ENCODE results near the gene RRP1B. TPM values are rescaled to one million over a fixed set of nuclear protein-coding genes. Genes with fewer than 3 reads are reported as not detected.

The RRP1B gene
- total and polyA plus RNA-seq, 8 donors = 4.0 to 23.6 (median 10.3) TPM

GRCh38 chr21:43723648-43724047 is 64.3 kb downstream of the RRP1B start:
- Histone ChIP-seq H3K36me3 (peaks cover 9 to 13% (median 11%) of the 10 kb centered on the region in 4 donors), H3K4me3 (no peak overlapping the region), H3K27me3 (no peaks in the 10 kb centered on the region), H3K27ac (peak overlapping the region in 1 of 5 donors; percentile 24), H3K9me3 (no peaks in the 10 kb centered on the region), H3K4me1 (peaks cover 52 to 83% (median 72%) of the 10 kb centered on the region in 4 donors)
- intact Hi-C loops (cut with DNase I; ENCODE audit: low total_unique reads) = no loop called here
- TF ChIP-seq CTCF (IDR thresholded peaks at IDR 0.05) (no peak), EP300 (IDR thresholded peaks at IDR 0.05) (no peak), POLR2AphosphoS5 (IDR thresholded peaks at IDR 0.05) (no peak), POLR2A (IDR thresholded peaks at IDR 0.05) (no peak)
- DNase-seq = no peak
- WGBS, 5 donors = 62 to 91% (median 79%) methylated on average over 6 to 12 of the region's 12 CpGs

GRCh38 chr21:43726686-43727518 is 67.5 kb downstream of the RRP1B start:
- H3K27me3 ChIP-seq = no peaks in the 10 kb centered on the region
- H3K4me3 ChIP-seq = peak overlapping the region in 2 of 4 donors; percentile 43 to 50
- TF ChIP-seq POLR2A (IDR thresholded peaks at IDR 0.05) (peak in 1 of 4 donors; percentile 42), POLR2AphosphoS5 (IDR thresholded peaks at IDR 0.05) (no peak), CTCF (IDR thresholded peaks at IDR 0.05) (no peak)
- DNase-seq = no peak
- H3K9me3 ChIP-seq = no peaks in the 10 kb centered on the region
- intact Hi-C loops (cut with DNase I; ENCODE audit: low total_unique reads) = no loop called here
- peaks cover 9 to 13% (median 11%) of the 10 kb centered on the region in 4 donors for H3K36me3 ChIP-seq
- 35 to 55% (median 44%) methylated on average over 17 to 21 of the region's 21 CpGs for WGBS, 5 donors
- H3K4me1 ChIP-seq = peaks cover 47 to 90% (median 69%) of the 10 kb centered on the region in 4 donors
- peak overlapping the region; percentile 63 to 90 (median 87) for H3K27ac ChIP-seq

- peaks cover 9 to 13% (median 11%) of the 10 kb centered on the region in 4 donors for H3K36me3 ChIP-seq
- peak overlapping the region; percentile 63 to 90 (median 87) for H3K27ac ChIP-seq
- peak; percentile 42 to 70 for DNase-seq
- intact Hi-C loops (cut with DNase I; ENCODE audit: low total_unique reads) = no loop called here
- no peaks in the 10 kb centered on the region for H3K9me3 ChIP-seq
- H3K4me3 ChIP-seq = peak overlapping the region; percentile 43 to 50 (median 46)
- H3K4me1 ChIP-seq = peaks cover 47 to 91% (median 69%) of the 10 kb centered on the region in 4 donors
- WGBS, 5 donors = 30 to 50% (median 38%) methylated on average over 5 to 10 of the region's 10 CpGs
- H3K27me3 ChIP-seq = no peaks in the 10 kb centered on the region
- TF ChIP-seq CTCF (IDR thresholded peaks at IDR 0.05) = no peak
- no peak for TF ChIP-seq EP300 (IDR thresholded peaks at IDR 0.05)
- no peak for TF ChIP-seq POLR2AphosphoS5 (IDR thresholded peaks at IDR 0.05)
- TF ChIP-seq POLR2A (IDR thresholded peaks at IDR 0.05) = no peak
These were observed 68.3 kb downstream of the RRP1B start for GRCh38 chr21:43727519-43728153.

- WGBS, 5 donors = 8 to 30% (median 18%) methylated on average over 6 to 7 of the region's 7 CpGs
- Histone ChIP-seq H3K4me3 (peak overlapping the region; percentile 43 to 50 (median 46)), H3K9me3 (no peaks in the 10 kb centered on the region), H3K27ac (peak overlapping the region; percentile 63 to 90 (median 87)), H3K36me3 (peaks cover 9 to 13% (median 11%) of the 10 kb centered on the region in 4 donors), H3K27me3 (no peaks in the 10 kb centered on the region), H3K4me1 (peaks cover 49 to 94% (median 73%) of the 10 kb centered on the region in 4 donors)
- TF ChIP-seq POLR2AphosphoS5 (IDR thresholded peaks at IDR 0.05) (no peak), POLR2A (IDR thresholded peaks at IDR 0.05) (no peak), CTCF (IDR thresholded peaks at IDR 0.05) (no peak), EP300 (IDR thresholded peaks at IDR 0.05) (no peak)
- no peak for DNase-seq
- intact Hi-C loops (cut with DNase I; ENCODE audit: low total_unique reads) = no loop called here
These were observed 68.8 kb downstream of the RRP1B start for GRCh38 chr21:43728154-43728466.

All from stomach (tissue), 9 donors.